Measurements from ENCODE around the gene NUCB1. TPM values are rescaled to one million over a fixed set of nuclear protein-coding genes. Genes with fewer than 3 reads are reported as not detected.

NUCB1 gene
- total and polyA plus RNA-seq, 9 of the 15 experiments (the other 6 are each of a cell fraction or from before 2014, with no cell fraction given), result 3.1 to 153 (median 71.7) TPM

- TF ChIP-seq ZBTB34 (CRISPR knock-in tag; IDR thresholded peaks at IDR 0.05), result no peak
- no peak for TF ChIP-seq SIN3B (IDR thresholded peaks at IDR 0.05; ENCODE audit: low read depth)
- no peak for TF ChIP-seq RFX5 (IDR thresholded peaks at IDR 0.05; ENCODE audit: low read depth, low read length)
- 0 out of 2 replicates have a peak, but pooled peaks have one; percentile 24 for TF ChIP-seq SMARCE1 (IDR thresholded peaks at IDR 0.05)
- no peak for TF ChIP-seq MYC (IDR thresholded peaks at IDR 0.05; ENCODE audit: low read depth, low read length)
- no peak for TF ChIP-seq MYC (CRISPR knock-in tag; IDR thresholded peaks at IDR 0.05; ENCODE audit: borderline replicate concordance, low read depth)
- no peak for TF ChIP-seq FOXJ2 (tag; IDR thresholded peaks at IDR 0.05)
- TF ChIP-seq TAF15 (IDR thresholded peaks at IDR 0.05; ENCODE audit: low read depth, low read length), result no peak
- TF ChIP-seq BHLHE40 (IDR thresholded peaks at IDR 0.05; ENCODE audit: low read length), result 0 out of 2 replicates have a peak, but pooled peaks have one; percentile 14
- TF ChIP-seq EP300 (IDR thresholded peaks at IDR 0.05; ENCODE audit: low read length), result peak; percentile 46; the same call in 1 of the 2 replicates
- TF ChIP-seq ARHGAP35 (IDR thresholded peaks at IDR 0.05; ENCODE audit: partially characterized antibody), result no peak
- TF ChIP-seq ERF (CRISPR knock-in tag; IDR thresholded peaks at IDR 0.05), result 0 out of 2 replicates have a peak, but pooled peaks have one; percentile 46
- no peak for TF ChIP-seq PRMT5 (CRISPR knock-in tag; IDR thresholded peaks at IDR 0.05)
- TF ChIP-seq HMG20A (CRISPR knock-in tag; conservative IDR thresholded peaks at IDR 0.05), result no peak
- TF ChIP-seq ZNF175 (CRISPR knock-in tag; IDR thresholded peaks at IDR 0.05; ENCODE audit: low read depth), result no peak
- no peak for TF ChIP-seq NFYB (IDR thresholded peaks at IDR 0.05; ENCODE audit: extremely low read depth, insufficient read length)
- TF ChIP-seq CBX1 (IDR thresholded peaks at IDR 0.05; ENCODE audit: low read depth), result no peak
- TF ChIP-seq ZNF311 (CRISPR knock-in tag; IDR thresholded peaks at IDR 0.05), result peak; percentile 54; the same call in 1 of the 2 replicates
- TF ChIP-seq MAX (CRISPR knock-in tag; IDR thresholded peaks at IDR 0.05), result peak; percentile 23; the same call in 1 of the 2 replicates
- no peak for TF ChIP-seq SIRT6 (IDR thresholded peaks at IDR 0.05; ENCODE audit: low read depth, low read length)
- no peak for TF ChIP-seq HLTF (IDR thresholded peaks at IDR 0.05)
- no peak for TF ChIP-seq MBD2 (IDR thresholded peaks at IDR 0.05; ENCODE audit: borderline replicate concordance, low read depth)
- no peak for TF ChIP-seq HCFC1 (IDR thresholded peaks at IDR 0.05; ENCODE audit: low read depth, low read length)
Observed at GRCh38 chr19:48950830-48951519, 50.9 kb downstream of the NUCB1 start (continued).
